ENCODE measurements around the gene ETAA1.

The ETAA1 gene

DNA sequence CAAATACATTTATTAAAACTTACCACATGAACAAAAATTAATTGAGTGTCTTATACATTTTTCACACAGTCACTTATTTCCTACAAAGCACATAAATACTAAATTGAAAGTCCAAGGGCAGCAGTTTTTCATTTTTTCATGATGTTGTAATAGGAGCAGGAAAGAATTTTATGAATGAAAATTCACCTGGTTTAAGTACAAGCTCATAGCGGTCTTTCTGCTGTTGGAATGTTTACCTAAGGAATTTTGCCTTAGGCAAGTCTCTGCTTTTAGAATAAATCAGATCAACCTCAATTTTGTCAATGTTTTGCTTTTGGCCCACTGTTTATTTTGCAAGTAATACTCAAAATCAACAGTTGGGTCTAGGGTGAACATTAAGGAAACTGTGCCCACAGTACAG lies 40.0 kb downstream of the ETAA1 start:
- no peak for DNase-seq

DNA sequence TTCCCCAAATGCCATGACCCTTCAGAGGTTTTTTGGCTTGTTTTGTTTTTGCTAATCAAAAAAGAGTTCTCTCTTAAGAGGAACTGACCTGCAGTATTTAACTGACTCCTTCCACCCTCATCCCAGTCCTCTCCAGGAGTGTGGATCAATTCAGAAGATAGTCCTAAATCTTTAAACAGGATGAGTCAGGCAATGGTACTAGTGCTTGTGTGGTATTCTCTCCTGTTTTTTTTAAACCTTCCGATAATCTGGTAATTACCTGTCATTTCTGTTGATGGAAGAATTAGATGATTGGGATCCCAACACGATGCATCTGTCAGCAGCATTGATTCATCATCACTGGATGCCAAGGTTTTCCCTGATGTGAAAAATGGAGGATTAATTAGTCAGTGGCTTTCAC lies 41.2 kb downstream of the ETAA1 start:
- no peak for DNase-seq

DNA sequence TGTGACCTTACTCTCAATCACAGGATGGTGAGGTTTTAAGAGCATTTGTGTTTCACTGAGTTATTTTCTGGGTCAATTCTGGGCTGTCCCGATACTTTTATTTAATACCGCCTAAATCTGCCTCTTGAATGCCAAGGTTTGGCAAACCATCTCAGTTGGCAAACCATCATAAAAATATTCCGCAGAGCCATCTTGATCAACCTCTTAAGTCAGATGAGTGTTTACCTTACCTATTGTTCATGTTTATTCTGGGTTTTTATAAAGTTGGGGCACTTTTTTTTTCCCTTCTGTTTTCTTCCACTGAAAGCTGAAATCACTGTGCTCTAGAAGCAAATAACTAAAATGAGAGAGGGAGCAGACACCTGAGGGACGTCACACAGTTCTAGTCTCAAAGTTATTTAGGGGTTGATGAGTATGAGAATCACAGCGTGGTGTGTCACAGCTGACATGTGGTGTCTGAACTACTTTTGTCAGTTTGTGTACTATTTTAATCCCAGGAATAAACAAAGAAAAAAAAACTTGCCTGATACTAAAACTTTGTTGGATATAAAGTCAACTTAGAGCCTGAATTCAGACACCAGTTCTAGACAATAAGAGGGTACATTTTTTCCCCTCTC lies 48.6 kb downstream of the ETAA1 start:
- DNase-seq = no peak

DNA sequence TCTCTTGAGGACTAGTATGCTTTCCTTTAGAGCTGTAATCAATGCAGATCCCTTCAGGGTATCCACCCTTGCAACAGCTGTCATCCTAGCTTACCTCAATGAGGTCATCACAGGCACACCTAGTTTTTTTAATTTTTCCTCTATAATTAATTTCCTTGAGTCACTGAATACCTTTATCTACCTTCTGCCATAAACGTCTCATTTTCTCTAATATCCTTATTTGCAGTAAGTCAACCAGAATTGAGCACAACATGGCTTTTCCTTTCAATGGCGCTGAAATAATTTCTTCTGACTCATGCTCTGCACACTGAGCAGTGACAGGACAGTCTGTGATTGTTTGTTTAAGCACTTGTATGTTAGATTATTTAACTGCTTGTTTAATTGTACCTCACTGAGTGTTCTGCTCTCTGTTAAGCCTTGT lies 49.4 kb downstream of the ETAA1 start:
- DNase-seq = no peak

DNA sequence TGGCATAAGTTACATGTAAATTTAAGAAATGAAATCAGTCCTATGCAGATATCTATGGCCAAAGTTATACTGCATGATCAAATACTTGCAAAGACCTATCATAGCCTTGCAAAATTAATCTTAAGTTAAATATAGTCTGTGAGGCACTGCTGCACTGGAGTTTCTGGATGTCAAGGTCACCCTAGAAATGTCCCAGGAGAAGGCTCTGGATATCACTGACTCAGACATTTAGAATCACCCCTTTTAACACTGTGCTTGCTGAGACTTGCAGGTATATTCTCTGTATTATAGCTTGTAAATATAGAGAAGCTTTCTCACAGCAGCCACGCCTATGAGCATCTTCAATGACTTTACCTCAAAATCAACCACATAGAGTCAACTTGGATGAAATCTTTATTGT lies 51.5 kb downstream of the ETAA1 start:
- DNase-seq = no peak

DNA sequence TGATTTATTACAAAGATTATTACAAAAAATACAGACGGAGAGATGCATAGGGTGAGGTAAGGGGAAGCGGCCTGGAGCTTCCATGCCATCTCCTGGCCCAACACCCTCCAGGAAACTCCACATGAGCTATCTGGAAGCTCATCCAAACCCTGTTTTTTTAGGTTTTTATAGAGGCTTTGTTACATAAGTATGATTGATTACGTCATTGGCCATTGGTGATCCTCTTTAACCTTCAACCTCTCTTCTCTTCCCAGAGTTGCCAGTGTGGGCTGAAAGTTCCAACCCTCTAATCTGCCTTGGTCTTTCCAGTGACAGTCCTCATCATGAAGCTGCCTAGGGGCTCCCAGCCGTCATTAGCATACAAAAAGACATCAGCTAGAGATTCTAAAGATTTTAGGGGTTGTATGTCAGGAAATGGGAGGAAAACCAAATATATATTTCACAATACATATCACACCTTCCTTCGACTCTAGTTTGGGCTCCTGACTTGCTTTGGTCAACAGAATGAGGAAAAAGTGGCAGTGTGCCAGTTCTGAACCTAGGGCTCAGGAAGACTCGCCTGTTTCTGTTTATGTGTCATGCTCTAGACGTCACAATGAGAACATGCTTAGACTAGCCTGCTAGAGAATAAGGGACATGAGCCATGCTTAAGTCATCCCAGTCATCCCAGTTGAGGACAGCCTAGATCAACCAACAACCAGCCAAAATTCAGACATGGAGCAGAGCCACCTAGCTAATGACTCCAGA lies 54.1 kb downstream of the ETAA1 start:
- no peak for DNase-seq

DNA sequence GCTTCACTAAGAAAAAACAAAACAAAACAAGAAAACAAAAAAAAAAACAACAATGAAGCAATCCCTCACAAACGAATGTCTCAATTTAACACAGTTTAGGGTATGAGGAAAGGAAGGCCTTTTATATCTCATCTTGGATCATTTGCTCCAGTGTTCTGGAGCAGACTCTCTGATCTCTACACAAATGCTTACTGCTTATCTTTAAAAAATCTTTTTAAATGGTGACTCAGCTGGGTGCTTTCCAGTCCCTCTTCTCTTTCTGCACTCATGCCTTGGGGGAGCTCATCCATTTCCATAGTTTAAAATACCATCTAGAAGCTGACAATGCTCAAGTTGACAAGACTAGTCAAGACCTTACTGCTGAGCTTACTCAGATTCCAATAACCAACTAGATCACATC lies 56.2 kb downstream of the ETAA1 start:
- DNase-seq = no peak

DNA sequence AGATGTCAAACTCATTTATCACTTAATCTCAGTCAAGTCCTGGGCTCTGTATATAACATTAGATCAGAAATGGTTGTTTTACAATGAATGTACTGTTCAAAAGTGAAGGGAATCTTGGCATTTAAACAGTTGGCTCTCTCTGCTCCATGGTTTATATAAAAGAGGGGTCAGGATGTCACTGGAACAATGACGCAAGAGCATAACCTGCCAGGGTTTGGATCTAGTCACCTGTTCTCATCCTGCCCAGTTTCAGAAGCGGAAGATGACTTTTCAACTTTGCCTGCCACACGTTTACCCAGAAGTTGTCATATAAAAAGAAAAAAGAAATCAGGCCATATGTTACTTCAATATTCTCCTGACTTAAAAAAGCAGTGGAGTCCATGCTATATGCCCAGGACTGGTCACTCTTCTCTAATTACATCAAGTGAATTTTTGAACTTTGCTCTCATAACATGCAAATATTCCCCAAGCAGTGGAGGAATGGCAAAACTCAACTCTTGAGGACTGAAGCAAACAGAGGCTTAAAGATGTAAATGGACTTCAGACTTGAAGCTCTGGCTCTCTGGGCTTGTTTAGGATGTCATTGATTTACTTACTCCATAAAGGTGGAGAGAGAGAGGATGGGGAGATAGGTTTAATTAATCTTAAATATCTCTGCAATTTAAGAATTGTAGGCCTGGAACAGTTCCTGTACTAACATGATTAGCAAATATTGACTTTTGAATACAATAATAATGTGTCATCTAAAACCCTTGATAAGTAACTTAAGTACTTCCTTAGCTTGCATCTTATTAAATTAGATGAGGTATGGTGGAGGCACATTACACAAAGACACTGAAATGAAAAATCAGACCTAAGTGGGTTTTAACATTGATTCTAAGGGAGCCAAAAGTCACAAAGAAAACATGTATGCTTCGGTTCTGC lies 58.3 kb downstream of the ETAA1 start:
- no peak for DNase-seq

DNA sequence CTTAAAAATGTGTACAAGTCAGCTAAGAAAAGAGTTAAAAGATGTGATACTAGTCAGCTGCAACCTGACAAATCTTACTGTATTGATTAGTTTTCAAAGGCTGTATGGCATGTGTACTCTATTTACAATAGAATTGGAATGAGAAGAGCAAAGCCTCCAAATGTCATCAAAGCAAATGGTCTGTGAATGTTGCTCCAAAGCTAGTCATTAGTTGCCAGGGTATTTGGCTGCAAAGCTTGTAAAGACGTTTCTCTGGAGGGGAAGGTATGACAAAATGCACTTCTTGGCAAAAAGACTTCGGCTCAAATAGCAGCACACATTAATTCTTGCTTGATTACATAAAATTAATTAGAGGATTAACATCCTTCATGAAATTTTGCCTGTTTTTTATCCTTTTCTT lies 59.3 kb downstream of the ETAA1 start:
- no peak for DNase-seq

DNA sequence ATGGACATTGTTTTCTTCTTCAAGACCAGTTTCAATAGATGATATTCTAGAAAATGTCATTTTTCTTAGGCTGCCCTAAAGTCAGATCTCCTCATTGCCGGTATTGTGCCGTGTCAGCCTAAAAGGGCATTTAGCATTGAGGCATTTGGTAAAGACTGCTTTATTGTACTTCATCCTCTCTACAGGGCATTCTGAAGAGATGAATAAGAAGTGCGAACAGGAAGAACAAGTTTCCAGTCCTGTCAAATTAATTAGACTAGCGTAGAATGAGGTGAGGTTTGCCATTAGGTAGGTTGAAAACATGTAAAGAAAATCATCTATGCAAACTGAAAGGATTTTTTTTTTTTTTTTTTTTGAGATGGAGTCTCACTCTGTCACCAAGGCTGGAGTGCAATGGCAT lies 60.6 kb downstream of the ETAA1 start:
- DNase-seq = no peak

DNA sequence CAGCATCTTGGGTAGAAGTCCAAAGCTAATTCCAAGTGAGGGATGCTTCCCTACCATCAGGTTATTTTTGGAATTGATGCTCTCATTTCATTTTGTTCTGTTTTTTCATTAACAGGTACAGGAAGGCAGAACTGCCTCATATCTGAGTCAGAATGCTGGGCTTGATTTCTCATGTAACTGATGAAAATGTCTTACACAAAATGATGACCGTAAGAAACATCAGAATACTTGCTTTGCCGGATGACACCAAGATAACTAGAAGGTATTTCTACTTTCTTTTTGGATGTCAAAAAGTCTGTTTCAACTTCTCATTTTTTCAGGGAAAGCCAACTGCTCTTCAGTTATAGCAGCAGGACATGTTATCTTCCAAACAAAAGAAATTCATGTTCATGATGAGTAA lies 62.6 kb downstream of the ETAA1 start:
- no peak for DNase-seq
